Measurements from ENCODE around the gene STX7. TPM values are rescaled to one million over a fixed set of nuclear protein-coding genes. Genes with fewer than 3 reads are reported as not detected.

Gene STX7
- total RNA-seq, 1 experiment from 2014 or later, result 21.9 TPM

- peak; percentile 45 for DNase-seq (ENCODE audit: low read depth)
- in situ Hi-C loops (cut with HindIII; ENCODE audit: low pct_unique_long_range_greater_than_20kb, low sequenced_read_pairs), result no loop called here
Observed at GRCh38 chr6:132483779-132484679, 28.9 kb downstream of the STX7 start.

DNA sequence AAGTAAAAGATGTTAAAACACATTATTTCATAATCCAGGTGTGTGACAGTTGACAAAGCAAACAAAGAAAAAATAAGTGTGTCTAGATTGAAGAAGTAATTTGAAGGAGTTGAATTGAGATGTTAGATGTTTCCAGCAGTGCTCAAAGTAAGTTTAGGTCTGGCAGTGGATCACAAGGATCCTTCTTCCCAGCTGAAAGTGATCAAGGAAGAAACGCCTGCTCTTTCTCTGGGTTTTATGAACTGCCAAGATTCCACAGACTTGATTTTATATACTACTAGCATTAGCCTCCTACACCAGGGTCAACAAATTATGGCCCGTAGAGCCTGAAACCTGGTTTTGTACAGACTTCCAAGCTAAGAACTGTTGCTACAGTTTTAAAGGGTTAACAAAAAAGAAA, 30.3 kb downstream of the STX7 start:
- in situ Hi-C loops (cut with HindIII; ENCODE audit: low pct_unique_long_range_greater_than_20kb, low sequenced_read_pairs), result no loop called here
- no peak for DNase-seq (ENCODE audit: low read depth)

DNA sequence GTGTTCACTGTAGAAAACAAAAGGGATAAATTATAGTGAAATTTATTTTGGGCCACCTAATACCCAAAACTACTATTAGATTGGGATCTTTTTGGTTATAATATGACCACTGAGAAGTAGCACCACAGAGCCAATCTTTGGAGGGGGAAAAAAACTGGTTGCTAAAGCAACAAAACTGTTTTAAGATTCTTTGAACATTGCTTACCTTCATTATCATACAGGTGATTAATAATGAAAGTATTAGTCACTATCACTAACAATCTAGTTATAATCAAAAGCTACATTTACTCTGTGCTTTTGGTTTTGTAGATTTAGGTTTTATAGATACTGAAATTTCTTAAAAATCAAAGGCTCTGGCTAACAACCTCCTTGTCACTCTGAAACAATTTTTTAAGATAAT, 31.7 kb downstream of the STX7 start:
- in situ Hi-C loops (cut with HindIII; ENCODE audit: low pct_unique_long_range_greater_than_20kb, low sequenced_read_pairs), result no loop called here
- no peak for DNase-seq (ENCODE audit: low read depth)

GRCh38 chr6:132479131-132479530, 33.8 kb downstream of the STX7 start:
- no peak for DNase-seq (ENCODE audit: low read depth)
- in situ Hi-C loops (cut with HindIII; ENCODE audit: low pct_unique_long_range_greater_than_20kb, low sequenced_read_pairs), result no loop called here

DNA sequence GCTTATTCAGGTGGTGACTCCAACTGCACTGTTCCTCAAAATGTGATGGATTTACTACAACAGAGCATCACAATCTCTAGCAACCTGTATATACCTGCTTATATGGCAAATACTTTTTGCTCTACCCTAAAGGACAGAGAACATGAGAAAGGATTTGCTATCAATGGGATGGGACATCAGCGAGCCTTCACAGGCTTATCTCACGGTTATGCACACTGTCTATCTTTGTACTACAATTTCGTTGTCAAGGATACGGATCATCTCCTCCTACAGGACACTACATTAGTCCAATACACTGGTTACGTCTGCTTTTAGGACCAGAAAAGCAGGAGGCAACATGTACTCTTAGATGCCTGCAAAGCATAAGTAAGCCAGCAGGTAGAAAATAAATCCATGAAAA, 34.2 kb downstream of the STX7 start:
- DNase-seq (ENCODE audit: low read depth), result no peak
- in situ Hi-C loops (cut with HindIII; ENCODE audit: low pct_unique_long_range_greater_than_20kb, low sequenced_read_pairs), result no loop called here

GRCh38 chr6:132478266-132478665, 34.6 kb downstream of the STX7 start:
- DNase-seq (ENCODE audit: low read depth), result no peak
- in situ Hi-C loops (cut with HindIII; ENCODE audit: low pct_unique_long_range_greater_than_20kb, low sequenced_read_pairs), result no loop called here

GRCh38 chr6:132476688-132477087, 36.2 kb downstream of the STX7 start:
- in situ Hi-C loops (cut with HindIII; ENCODE audit: low pct_unique_long_range_greater_than_20kb, low sequenced_read_pairs), result no loop called here
- DNase-seq (ENCODE audit: low read depth), result no peak

GRCh38 chr6:132475925-132476324, 37.0 kb downstream of the STX7 start:
- in situ Hi-C loops (cut with HindIII; ENCODE audit: low pct_unique_long_range_greater_than_20kb, low sequenced_read_pairs), result no loop called here
- no peak for DNase-seq (ENCODE audit: low read depth)

GRCh38 chr6:132471787-132472186, 41.1 kb downstream of the STX7 start:
- in situ Hi-C loops (cut with HindIII; ENCODE audit: low pct_unique_long_range_greater_than_20kb, low sequenced_read_pairs), result loop anchor here (25.0 kb wide), 1 partner anchor 184 kb away; no protein-coding TSS in a partner anchor
- no peak for DNase-seq (ENCODE audit: low read depth)

- in situ Hi-C loops (cut with HindIII; ENCODE audit: low pct_unique_long_range_greater_than_20kb, low sequenced_read_pairs), result loop anchor here (25.0 kb wide), 1 partner anchor 180 kb away; no protein-coding TSS in a partner anchor
- DNase-seq (ENCODE audit: low read depth), result no peak
Observed at GRCh38 chr6:132466952-132467351, 46.0 kb downstream of the STX7 start.

GRCh38 chr6:132465530-132466485, 47.1 kb downstream of the STX7 start:
- DNase-seq (ENCODE audit: low read depth), result no peak
- in situ Hi-C loops (cut with HindIII; ENCODE audit: low pct_unique_long_range_greater_than_20kb, low sequenced_read_pairs), result loop anchor here (25.0 kb wide), 1 partner anchor 179 kb away; no protein-coding TSS in a partner anchor

GRCh38 chr6:132464538-132465256, 48.2 kb downstream of the STX7 start:
- in situ Hi-C loops (cut with HindIII; ENCODE audit: low pct_unique_long_range_greater_than_20kb, low sequenced_read_pairs), result loop anchor here (25.0 kb wide), 1 partner anchor 177 kb away; no protein-coding TSS in a partner anchor

DNA sequence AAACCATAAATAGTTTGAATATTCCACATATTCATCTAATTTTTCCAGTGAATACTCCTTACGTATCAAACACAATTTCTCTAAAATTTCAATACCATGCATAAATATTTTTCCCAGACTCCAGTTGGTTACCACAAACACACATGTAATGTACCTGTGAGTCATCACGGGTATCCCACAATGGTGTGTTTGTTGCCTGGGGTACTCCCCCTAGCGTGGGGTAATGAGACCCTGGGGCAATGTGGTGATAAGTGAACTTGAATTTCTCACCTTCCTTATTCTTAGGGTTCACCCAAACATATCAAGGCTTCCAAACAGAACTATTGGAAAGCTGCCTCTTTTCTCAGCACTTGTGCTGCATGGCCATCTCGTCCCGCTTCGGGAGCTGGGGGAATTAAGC, 51.0 kb downstream of the STX7 start:
- in situ Hi-C loops (cut with HindIII; ENCODE audit: low pct_unique_long_range_greater_than_20kb, low sequenced_read_pairs), result loop anchor here (25.0 kb wide), 1 partner anchor 175 kb away; no protein-coding TSS in a partner anchor
- DNase-seq (ENCODE audit: low read depth), result no peak

More at GRCh38 chr6:132464538-132465256, 48.2 kb downstream of the STX7 start:
- peak; percentile 80 for DNase-seq (ENCODE audit: low read depth)

DNA sequence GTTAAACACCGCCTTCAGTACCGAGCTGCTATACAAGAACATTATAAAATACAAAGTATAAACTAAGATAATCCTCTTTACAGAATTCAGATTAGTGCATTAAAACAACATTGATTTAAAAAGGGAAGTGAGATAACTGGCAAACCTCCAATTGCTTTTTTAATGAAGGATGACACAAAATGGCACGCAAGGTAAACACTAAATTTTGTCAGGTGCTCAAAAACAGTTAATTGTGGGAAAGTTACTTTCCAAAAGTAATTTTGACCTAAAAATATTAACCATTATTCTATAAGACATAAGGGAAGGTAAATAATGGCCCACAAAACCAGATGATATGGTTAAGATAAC, 53.3 kb downstream of the STX7 start:
- in situ Hi-C loops (cut with HindIII; ENCODE audit: low pct_unique_long_range_greater_than_20kb, low sequenced_read_pairs), result loop anchor here (25.0 kb wide), 1 partner anchor 172 kb away; no protein-coding TSS in a partner anchor
- no peak for DNase-seq (ENCODE audit: low read depth)

DNA sequence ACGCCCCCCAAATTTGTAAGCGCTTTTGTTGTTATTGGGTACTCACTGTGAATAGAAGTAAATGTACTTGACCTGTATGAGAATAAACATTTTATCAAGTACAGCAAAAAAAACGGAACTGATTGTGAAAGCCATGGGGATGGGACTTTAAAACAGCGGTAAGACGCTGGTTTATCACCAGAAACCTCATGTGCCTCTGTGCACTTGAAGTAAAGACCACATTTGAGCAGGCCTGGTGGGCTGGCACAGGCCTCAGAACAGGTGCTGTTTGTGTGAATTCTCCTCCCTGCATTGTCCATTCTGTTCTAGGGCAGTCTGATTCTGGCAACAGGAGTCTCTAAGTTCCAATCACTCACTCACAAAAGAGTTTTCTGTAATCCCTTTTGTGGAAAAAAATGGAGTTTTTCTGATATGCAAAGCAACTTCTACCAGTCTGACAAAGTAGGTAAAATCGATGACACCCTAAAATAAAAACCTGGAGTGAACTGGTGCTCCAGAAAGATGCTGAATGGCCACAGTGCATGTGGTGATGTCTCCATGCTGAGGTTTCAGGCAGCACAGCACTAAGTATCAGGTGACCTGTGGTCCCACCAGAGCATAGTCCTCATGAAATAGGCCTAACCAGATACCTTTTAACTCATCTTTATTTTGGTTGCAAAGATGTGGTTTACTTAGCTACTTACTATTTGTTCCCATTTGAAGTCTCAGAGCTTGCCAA, 53.9 kb downstream of the STX7 start:
- DNase-seq (ENCODE audit: low read depth), result no peak
- in situ Hi-C loops (cut with HindIII; ENCODE audit: low pct_unique_long_range_greater_than_20kb, low sequenced_read_pairs), result loop anchor here (25.0 kb wide), 1 partner anchor 172 kb away; no protein-coding TSS in a partner anchor

GRCh38 chr6:132456700-132457143, 56.2 kb downstream of the STX7 start:
- in situ Hi-C loops (cut with HindIII; ENCODE audit: low pct_unique_long_range_greater_than_20kb, low sequenced_read_pairs), result loop anchor here (25.0 kb wide), 1 partner anchor 169 kb away; no protein-coding TSS in a partner anchor
- no peak for DNase-seq (ENCODE audit: low read depth)

DNA sequence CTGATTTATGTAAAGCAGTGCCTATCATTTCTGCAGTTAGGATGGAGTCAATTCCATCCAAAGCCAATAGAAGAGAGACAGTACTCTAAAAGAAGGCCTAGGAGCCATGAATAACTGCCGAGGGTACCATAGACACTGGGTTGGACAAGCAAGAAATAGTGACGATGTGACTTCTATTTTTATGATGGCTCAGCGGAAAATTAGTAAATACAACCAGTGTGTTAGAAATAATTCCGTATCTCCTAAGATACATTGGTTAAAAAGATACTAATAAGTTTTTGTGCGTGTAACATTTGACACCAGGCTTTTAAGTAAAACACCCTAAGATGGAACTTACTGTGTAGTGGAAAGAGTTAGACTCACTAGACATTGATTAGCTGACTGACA, 66.1 kb downstream of the STX7 start:
- in situ Hi-C loops (cut with HindIII; ENCODE audit: low pct_unique_long_range_greater_than_20kb, low sequenced_read_pairs), result no loop called here
- no peak for DNase-seq (ENCODE audit: low read depth)
